Thoracic aorta (tissue), 2 donors: ENCODE measurements around the gene CECR2. TPM values are rescaled to one million over a fixed set of nuclear protein-coding genes. Genes with fewer than 3 reads are reported as not detected.

Source experiments
- ATAC-seq: fragments of 150-250 bp; one replicate; pipeline ENCODE4 v1.8.0; 2017; ENCODE audit warnings: low read depth; ENCODE audit not compliant: insufficient number of reproducible peaks, low FRiP score
- DNase-seq: peaks from one replicate; pipeline ENCODE4 v3.0.0-alpha.2; 2020; ENCODE audit warnings: low spot score
- H3K27ac ChIP-seq, 2 donors: fragments of 200-600 bp; sonication (generic); 1 replicate in 1 of 2; 2 replicates in 1 of 2; pipeline ENCODE4 v1.5.1; 2016; ENCODE audit warnings: mild to moderate bottlenecking in 2 of 2, moderate library complexity in 2 of 2
- H3K27me3 ChIP-seq: fragments of 200-600 bp; sonication (generic); replicated peaks from 2 replicates; pipeline ENCODE4 v1.6.0; 2016; ENCODE audit warnings: mild to moderate bottlenecking; ENCODE audit not compliant: insufficient read depth
- H3K36me3 ChIP-seq: fragments of 200-600 bp; sonication (generic); one replicate; pipeline ENCODE4 v1.5.1; 2016
- H3K4me1 ChIP-seq, 2 donors: fragments of 200-600 bp; sonication (generic); 1 replicate in 1 of 2; 2 replicates in 1 of 2; pipeline versions ENCODE4 v1.5.1 to v1.6.0; 2016; ENCODE audit warnings: low read depth in 2 of 2, mild to moderate bottlenecking in 1 of 2; ENCODE audit not compliant: control insufficient read depth in 1 of 2
- H3K4me3 ChIP-seq: fragments of 200-600 bp; sonication (generic); 2 replicates; pipeline ENCODE4 v1.5.1; 2016; ENCODE audit warnings: mild to moderate bottlenecking
- H3K9me3 ChIP-seq: fragments of 200-600 bp; sonication (generic); 2 replicates; pipeline ENCODE4 v1.5.1; 2016
- total RNA-seq, 2 donors: library from RNA; depleted of rRNA; stranded (reverse); fragments of >200 nt; gene quantifications; one replicate each; pipeline versions ENCODE4 v1.1.0 to v1.2.3, GENCODE V29; 2016
- TF ChIP-seq, protein P1 (sequence below): fragments of 200-600 bp; sonication (generic); IDR thresholded peaks from one replicate; pipeline ENCODE4 v1.5.1; 2019; ENCODE audit warnings: antibody characterized with exemption

CECR2 gene
- total RNA-seq, 2 donors from 2014 or later: 0.28 TPM; not detected in 1

DNA sequence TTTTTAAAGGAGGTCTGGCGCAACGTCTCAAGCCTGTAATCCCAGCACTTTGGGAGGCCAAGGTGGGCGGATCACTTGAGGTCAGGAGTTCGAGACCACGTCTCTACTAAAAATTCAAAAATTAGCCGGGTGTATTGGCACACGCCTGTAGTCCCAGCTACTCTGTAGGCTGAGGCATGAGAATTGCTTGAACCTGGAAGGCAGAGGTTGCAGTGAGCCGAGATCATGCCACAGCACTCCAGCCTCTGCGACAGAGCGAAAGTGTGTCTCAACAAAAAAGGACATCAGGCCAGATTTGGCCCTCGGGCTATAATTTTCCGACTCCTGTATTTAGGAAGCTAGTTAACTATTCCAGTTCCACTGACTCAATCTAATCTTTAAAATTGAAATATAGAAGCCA is 115.3 kb downstream of the CECR2 start:
- no peak overlapping the region for H3K27ac ChIP-seq
- H3K9me3 ChIP-seq: no peaks in the 10 kb centered on the region
- H3K36me3 ChIP-seq: no peaks in the 10 kb centered on the region
- H3K27me3 ChIP-seq: no peaks in the 10 kb centered on the region
- no peaks in the 10 kb centered on the region for H3K4me1 ChIP-seq
- ATAC-seq (no peak), DNase-seq (no peak)
- TF ChIP-seq, protein P1, sequence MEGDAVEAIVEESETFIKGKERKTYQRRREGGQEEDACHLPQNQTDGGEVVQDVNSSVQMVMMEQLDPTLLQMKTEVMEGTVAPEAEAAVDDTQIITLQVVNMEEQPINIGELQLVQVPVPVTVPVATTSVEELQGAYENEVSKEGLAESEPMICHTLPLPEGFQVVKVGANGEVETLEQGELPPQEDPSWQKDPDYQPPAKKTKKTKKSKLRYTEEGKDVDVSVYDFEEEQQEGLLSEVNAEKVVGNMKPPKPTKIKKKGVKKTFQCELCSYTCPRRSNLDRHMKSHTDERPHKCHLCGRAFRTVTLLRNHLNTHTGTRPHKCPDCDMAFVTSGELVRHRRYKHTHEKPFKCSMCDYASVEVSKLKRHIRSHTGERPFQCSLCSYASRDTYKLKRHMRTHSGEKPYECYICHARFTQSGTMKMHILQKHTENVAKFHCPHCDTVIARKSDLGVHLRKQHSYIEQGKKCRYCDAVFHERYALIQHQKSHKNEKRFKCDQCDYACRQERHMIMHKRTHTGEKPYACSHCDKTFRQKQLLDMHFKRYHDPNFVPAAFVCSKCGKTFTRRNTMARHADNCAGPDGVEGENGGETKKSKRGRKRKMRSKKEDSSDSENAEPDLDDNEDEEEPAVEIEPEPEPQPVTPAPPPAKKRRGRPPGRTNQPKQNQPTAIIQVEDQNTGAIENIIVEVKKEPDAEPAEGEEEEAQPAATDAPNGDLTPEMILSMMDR: no peak
- no peak overlapping the region for H3K4me3 ChIP-seq

DNA sequence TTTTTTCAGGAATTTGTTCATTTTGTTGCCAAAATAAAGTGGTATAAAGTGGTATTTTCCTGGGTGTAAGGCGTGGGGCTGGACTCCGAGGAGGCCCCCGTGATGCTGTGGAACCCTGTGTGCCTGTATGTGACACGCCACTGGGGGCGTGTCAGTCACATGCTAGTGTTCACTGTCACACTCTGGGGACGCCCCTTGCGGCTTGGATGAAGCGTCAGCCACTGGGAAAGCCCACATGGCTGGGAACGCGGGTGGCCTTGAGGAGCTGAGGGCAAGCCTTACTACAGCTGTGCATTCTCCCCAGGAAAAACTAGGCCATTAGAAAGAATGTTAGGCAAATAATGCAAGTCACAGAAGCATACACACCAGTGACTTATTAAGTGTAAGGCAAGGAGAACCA is 117.1 kb downstream of the CECR2 start:
- H3K4me3 ChIP-seq: no peak overlapping the region
- TF ChIP-seq, protein P1: no peak
- H3K36me3 ChIP-seq: no peaks in the 10 kb centered on the region
- H3K4me1 ChIP-seq: no peaks in the 10 kb centered on the region
- H3K27ac ChIP-seq: no peak overlapping the region
- ATAC-seq: no peak
- DNase-seq: no peak
- H3K9me3 ChIP-seq: no peaks in the 10 kb centered on the region
- no peaks in the 10 kb centered on the region for H3K27me3 ChIP-seq

DNA sequence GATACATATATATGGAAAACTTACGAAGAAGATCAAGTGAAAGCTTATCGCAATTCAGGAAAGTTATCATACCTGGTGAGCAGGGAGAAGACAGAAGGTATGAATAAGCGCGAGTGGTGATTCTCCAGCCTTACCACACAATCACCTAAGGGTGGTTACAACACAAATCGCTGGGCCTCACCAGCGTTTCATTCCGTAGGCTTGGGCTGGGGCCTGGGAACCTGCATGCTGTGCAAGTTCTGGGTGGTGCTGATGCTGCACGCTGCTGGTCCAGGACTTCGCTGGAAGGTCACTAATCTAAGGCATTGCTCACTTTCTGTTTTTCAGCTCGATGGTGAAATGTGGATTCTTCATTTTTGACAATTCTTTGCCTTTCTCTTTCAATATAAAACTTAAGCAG is 117.5 kb downstream of the CECR2 start:
- no peak overlapping the region for H3K4me3 ChIP-seq
- DNase-seq (no peak), ATAC-seq (no peak)
- TF ChIP-seq, protein P1: no peak
- no peaks in the 10 kb centered on the region for H3K9me3 ChIP-seq
- peaks cover 0 to 1% of the 10 kb centered on the region in 2 donors for H3K4me1 ChIP-seq
- no peak overlapping the region for H3K27ac ChIP-seq
- no peaks in the 10 kb centered on the region for H3K36me3 ChIP-seq
- H3K27me3 ChIP-seq: no peaks in the 10 kb centered on the region

DNA sequence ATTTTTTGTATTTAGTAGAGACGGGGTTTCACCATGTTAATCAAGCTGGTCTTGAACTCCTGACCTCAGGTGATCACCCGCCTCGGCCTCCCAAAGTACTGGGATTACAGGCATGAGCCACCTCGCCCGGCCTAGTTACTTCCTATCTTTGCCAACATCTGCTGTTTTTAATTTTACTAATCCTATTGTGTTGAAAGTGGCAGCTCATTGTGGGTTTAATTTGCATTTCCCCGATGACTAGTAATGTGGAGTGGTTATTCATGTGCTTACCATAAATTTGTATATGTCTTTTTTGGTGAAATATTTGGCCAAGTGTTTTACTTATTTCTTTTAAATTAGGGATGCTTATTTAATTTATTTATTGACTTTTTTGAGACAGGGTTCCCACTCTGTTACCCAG is 119.8 kb downstream of the CECR2 start:
- peaks cover 0 to 9% of the 10 kb centered on the region in 2 donors for H3K4me1 ChIP-seq
- no peaks in the 10 kb centered on the region for H3K27me3 ChIP-seq
- H3K27ac ChIP-seq: no peak overlapping the region
- TF ChIP-seq, protein P1: no peak
- no peak overlapping the region for H3K4me3 ChIP-seq
- ATAC-seq (no peak), DNase-seq (no peak)
- H3K36me3 ChIP-seq: no peaks in the 10 kb centered on the region
- no peaks in the 10 kb centered on the region for H3K9me3 ChIP-seq

DNA sequence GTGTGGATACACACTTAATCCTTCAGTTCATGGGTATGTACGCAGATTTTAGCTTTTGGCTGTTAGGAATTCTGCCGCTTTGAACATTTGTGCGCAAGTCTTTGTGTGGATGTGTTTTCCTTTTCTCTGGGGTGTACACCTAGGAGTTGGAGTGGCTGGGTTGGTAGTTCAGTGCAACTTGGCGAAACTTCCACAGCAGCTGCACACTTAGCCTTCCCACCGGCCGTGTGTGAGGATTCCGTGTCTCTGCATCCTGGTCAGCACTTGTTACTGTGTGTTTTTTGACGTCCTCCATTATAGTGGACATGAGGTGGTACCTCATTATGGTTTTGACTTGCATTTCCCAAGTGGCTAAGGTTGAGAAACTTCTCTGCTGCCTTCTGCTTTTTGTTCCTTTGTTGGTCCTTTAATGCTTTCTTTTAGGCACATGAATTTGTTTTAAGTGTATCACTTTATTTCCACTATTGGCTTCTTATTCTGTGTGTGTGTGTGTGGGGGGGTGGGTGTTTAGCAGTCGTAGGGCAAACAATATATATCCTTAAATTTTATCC is 121.9 kb downstream of the CECR2 start:
- Histone ChIP-seq H3K27ac (no peak overlapping the region), H3K4me1 (peaks cover 0 to 9% of the 10 kb centered on the region in 2 donors), H3K27me3 (no peaks in the 10 kb centered on the region), H3K9me3 (no peaks in the 10 kb centered on the region), H3K4me3 (no peak overlapping the region), H3K36me3 (no peaks in the 10 kb centered on the region)
- DNase-seq: no peak
- TF ChIP-seq, protein P1: no peak
- no peak for ATAC-seq
